GM23248 (cell line): ENCODE measurements around the gene ACSM6.

Experiments
- EZH2 ChIP-seq: fragments of 200-600 bp; sonication (generic); IDR thresholded peaks from 2 replicates; pipeline ENCODE4 v1.6.1; 2018; ENCODE audit warnings: antibody characterized with exemption, mild to moderate bottlenecking; ENCODE audit not compliant: insufficient read depth, poor library complexity, severe bottlenecking
- EZH2phosphoT487 ChIP-seq: fragments of 200-600 bp; sonication (generic); IDR thresholded peaks from 2 replicates; pipeline ENCODE4 v1.6.1; 2018; ENCODE audit warnings: antibody characterized with exemption, moderate library complexity, mild to moderate bottlenecking, low read depth; ENCODE audit not compliant: insufficient read depth

GRCh38 chr10:95229724-95230627, 35.9 kb downstream of the ACSM6 start:
- TF ChIP-seq EZH2phosphoT487 (peak; percentile 88; the same call in 1 of the 2 replicates), EZH2 (no peak)
